LHCN-M2 (cell line): ENCODE data around the gene MINDY3. TPM values are rescaled to one million over a fixed set of nuclear protein-coding genes. Genes with fewer than 3 reads are reported as not detected.
A peak's percentile ranks its signal among the peaks of the same experiment; 100 is the strongest.

Experiments
- DNase-seq: peaks from one replicate; pipeline ENCODE4 v3.0.0-alpha.2; 2012; ENCODE audit warnings: low read depth
- total RNA-seq: library from RNA; depleted of rRNA; stranded (reverse); fragments of >200 nt; gene quantifications from 2 replicates; pipeline ENCODE4 v1.2.3, GENCODE V29; 2014; rRNA removed

The MINDY3 gene
- total RNA-seq, 1 experiment from 2014 or later: 23.1 TPM

GRCh38 chr10:15738270-15738925 lies 121.9 kb downstream of the MINDY3 start:
- peak; percentile 73 for DNase-seq

- peak; percentile 13 for DNase-seq
Observed at GRCh38 chr10:15737656-15738055, 122.7 kb downstream of the MINDY3 start.

GRCh38 chr10:15735763-15736162 lies 124.5 kb downstream of the MINDY3 start:
- DNase-seq: peak; percentile 17

DNA sequence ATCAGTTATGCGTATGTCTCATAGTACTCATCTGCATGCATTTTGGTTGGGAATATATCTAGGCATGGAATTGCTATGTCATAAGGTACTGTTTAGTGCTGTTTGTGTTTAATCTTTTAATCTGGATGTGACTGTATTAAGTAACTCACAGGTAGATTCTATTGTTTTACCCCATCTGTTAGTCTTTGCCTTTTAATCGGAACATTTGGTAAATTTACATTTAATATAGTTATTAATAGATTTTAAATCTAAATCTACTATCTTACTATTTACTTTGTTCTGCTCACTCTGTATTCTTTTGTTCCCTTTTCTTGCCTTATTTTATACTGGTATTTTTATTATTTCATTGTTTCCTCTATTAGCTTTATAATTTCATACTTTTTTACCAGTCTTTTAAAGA lies 130.0 kb downstream of the MINDY3 start:
- DNase-seq: no peak

DNA sequence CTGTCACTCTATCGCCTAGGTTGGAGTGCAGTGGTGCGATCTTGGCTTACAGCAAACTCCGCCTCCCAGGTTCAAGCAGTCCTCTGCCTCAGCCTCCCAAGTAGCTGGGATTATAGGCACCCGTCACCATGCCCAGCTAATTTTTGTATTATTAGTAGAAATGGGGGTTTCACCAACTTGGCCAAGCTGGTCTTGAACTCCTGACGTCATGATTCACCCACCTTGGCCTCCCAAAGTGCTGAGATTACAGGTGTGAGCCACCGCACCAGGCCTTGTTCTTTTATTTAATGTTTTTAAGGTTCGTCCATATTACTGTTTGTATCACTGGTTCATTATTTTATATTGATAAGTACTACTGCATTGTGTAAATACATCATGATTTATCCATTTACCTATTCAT lies 130.4 kb downstream of the MINDY3 start:
- DNase-seq: no peak

Other genes starting within 250 kb of the MINDY3 start
- gene ITGA8, start 140.6 kb downstream of the MINDY3 start, total RNA-seq: not detected in 2 replicates